CD4-positive, alpha-beta T cell (primary cell): ENCODE data around the gene STAB2. TPM values are rescaled to one million over a fixed set of nuclear protein-coding genes. Genes with fewer than 3 reads are reported as not detected.

Source experiments
- ATAC-seq: fragments of 200-7000 bp; cut with Tn5 transposase; one replicate; pipeline ENCODE4 v1.10.0; 2022; ENCODE audit warnings: mild to moderate bottlenecking; ENCODE audit not compliant: poor library complexity
- CTCF ChIA-PET: fragments of 350-600 bp; sonication (Branson Sonifier 250); formaldehyde crosslinking; loops from one replicate; lab custom pipeline; 2021; ENCODE audit warnings: antibody characterized with exemption, inconsistent platforms; lab: Charles Lee
- POLR2A ChIA-PET: fragments of 350-600 bp; sonication (Branson Sonifier 250); formaldehyde crosslinking; loops from one replicate; lab custom pipeline; 2021; ENCODE audit warnings: antibody characterized with exemption, inconsistent platforms; lab: Charles Lee
- DNase-seq, 14 experiments: peaks; one replicate each; pipeline ENCODE4 v3.0.0-alpha.2; 2013 to 2020; ENCODE audit warnings: mixed read lengths in 2 of 14
- H3K27ac ChIP-seq, 2 donors: one replicate each; pipeline versions ENCODE4 v1.5.1 to v1.7.0; 2013; ENCODE audit warnings: low read length in 2 of 2, low read depth in 1 of 2, mild to moderate bottlenecking in 1 of 2
- H3K27me3 ChIP-seq, 2 experiments: 1 replicate in 1 of 2; 2 replicates in 1 of 2; pipeline versions ENCODE4 v1.6.1 to v1.7.0; 2013; ENCODE audit warnings: low read length in 2 of 2, control low read depth in 1 of 2, mild to moderate bottlenecking in 1 of 2, moderate library complexity in 1 of 2; ENCODE audit not compliant: insufficient read depth in 2 of 2, control insufficient read depth in 1 of 2
- H3K36me3 ChIP-seq: one replicate; pipeline ENCODE4 v1.6.1; 2013; ENCODE audit warnings: low read length, control low read depth; ENCODE audit not compliant: insufficient read depth
- H3K4me1 ChIP-seq: one replicate; pipeline ENCODE4 v1.6.1; 2013; ENCODE audit warnings: low read length, control low read depth; ENCODE audit not compliant: insufficient read depth
- H3K4me3 ChIP-seq: one replicate; pipeline ENCODE4 v1.5.1; 2013; ENCODE audit warnings: mild to moderate bottlenecking, low read length, moderate library complexity
- H3K9me3 ChIP-seq, 2 experiments: 1 replicate in 1 of 2; 2 replicates in 1 of 2; pipeline versions ENCODE4 v1.6.1 to v1.7.0; 2013; ENCODE audit warnings: low read length in 2 of 2, mild to moderate bottlenecking in 2 of 2, control low read depth in 1 of 2, moderate library complexity in 1 of 2; ENCODE audit not compliant: control insufficient read depth in 1 of 2, insufficient read depth in 1 of 2
- H3K27ac Mint-ChIP-seq: one replicate; pipeline ENCODE4 v1.8.0; 2020; ENCODE audit warnings: mixed read lengths
- H3K27me3 Mint-ChIP-seq: one replicate; pipeline ENCODE4 v1.8.0; 2021; ENCODE audit warnings: mixed read lengths
- H3K36me3 Mint-ChIP-seq: one replicate; pipeline ENCODE4 v1.8.0; 2021; ENCODE audit warnings: low read depth, mixed read lengths
- H3K4me1 Mint-ChIP-seq: one replicate; pipeline ENCODE4 v1.8.0; 2021; ENCODE audit warnings: low read depth, mixed read lengths
- H3K4me3 Mint-ChIP-seq: one replicate; pipeline ENCODE4 v1.8.0; 2020; ENCODE audit warnings: mild to moderate bottlenecking, mixed read lengths
- H3K9me3 Mint-ChIP-seq: one replicate; pipeline ENCODE4 v1.8.0; 2020; ENCODE audit warnings: mixed read lengths
- intact Hi-C, 2 experiments: fragments of 100-400 bp; cut with DNase I in 1 of 2; cut with micrococcal nuclease in 1 of 2; formaldehyde crosslinking; loops; one replicate each; pipeline versions ENCODE4 v1.15.1 to v1.9.0; 2023 to 2025; cut with DNase I, micrococcal nuclease
- total RNA-seq, 174 experiments: library from RNA in 2 of 174; stranded (reverse) in 2 of 174; gene quantifications; one replicate each; pipeline ENCODE4 v1.2.3 and lab custom pipeline; 2021 to 2026
- TF ChIP-seq, protein P1 (sequence below): fragments of 200-600 bp; IDR thresholded peaks from one replicate; pipeline ENCODE4 v1.8.0; 2022; ENCODE audit warnings: antibody characterized with exemption, mild to moderate bottlenecking

The STAB2 gene
- total RNA-seq, 2 experiments from 2014 or later, result not detected

DNA sequence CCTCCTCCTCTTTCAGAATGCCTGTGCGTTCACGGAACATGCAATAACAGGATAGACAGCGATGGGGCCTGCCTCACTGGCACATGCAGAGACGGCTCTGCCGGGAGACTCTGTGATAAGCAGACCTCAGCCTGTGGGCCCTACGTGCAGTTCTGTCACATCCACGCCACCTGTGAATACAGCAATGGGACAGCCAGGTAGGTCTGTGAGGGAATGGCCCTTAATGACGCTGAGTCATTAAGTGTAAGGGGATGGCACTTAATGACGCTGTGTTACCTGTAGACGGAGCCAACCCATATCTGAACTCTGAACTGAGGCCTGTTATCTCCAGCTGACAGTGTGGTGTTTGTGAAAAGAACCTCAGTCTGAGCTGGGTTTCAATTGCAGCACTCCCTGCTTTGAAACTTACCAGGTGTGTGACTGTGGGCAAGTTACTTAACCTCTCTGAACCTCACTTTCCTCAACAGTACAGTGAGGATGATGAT, 86.9 kb downstream of the STAB2 start:
- ChIA-PET CTCF (no interaction called here), POLR2A (no interaction called here)
- no peak overlapping the region for H3K4me3 Mint-ChIP-seq
- intact Hi-C loops, result no loop called here
- H3K27me3 Mint-ChIP-seq, result peaks cover 9% of the 10 kb centered on the region
- H3K36me3 Mint-ChIP-seq, result no peaks in the 10 kb centered on the region
- no peaks in the 10 kb centered on the region for H3K36me3 ChIP-seq
- no peaks in the 10 kb centered on the region for H3K9me3 Mint-ChIP-seq
- no peak for ATAC-seq
- no peaks in the 10 kb centered on the region for H3K9me3 ChIP-seq
- H3K4me1 Mint-ChIP-seq, result no peaks in the 10 kb centered on the region
- TF ChIP-seq, protein P1, sequence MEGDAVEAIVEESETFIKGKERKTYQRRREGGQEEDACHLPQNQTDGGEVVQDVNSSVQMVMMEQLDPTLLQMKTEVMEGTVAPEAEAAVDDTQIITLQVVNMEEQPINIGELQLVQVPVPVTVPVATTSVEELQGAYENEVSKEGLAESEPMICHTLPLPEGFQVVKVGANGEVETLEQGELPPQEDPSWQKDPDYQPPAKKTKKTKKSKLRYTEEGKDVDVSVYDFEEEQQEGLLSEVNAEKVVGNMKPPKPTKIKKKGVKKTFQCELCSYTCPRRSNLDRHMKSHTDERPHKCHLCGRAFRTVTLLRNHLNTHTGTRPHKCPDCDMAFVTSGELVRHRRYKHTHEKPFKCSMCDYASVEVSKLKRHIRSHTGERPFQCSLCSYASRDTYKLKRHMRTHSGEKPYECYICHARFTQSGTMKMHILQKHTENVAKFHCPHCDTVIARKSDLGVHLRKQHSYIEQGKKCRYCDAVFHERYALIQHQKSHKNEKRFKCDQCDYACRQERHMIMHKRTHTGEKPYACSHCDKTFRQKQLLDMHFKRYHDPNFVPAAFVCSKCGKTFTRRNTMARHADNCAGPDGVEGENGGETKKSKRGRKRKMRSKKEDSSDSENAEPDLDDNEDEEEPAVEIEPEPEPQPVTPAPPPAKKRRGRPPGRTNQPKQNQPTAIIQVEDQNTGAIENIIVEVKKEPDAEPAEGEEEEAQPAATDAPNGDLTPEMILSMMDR, result no peak
- no peak overlapping the region for H3K27ac ChIP-seq
- H3K27ac Mint-ChIP-seq, result no peak overlapping the region
- no peaks in the 10 kb centered on the region for H3K4me1 ChIP-seq
- H3K4me3 ChIP-seq, result no peak overlapping the region
- H3K27me3 ChIP-seq, result peaks cover 0 to 3% of the 10 kb centered on the region in 2 experiments
- no peak for DNase-seq

DNA sequence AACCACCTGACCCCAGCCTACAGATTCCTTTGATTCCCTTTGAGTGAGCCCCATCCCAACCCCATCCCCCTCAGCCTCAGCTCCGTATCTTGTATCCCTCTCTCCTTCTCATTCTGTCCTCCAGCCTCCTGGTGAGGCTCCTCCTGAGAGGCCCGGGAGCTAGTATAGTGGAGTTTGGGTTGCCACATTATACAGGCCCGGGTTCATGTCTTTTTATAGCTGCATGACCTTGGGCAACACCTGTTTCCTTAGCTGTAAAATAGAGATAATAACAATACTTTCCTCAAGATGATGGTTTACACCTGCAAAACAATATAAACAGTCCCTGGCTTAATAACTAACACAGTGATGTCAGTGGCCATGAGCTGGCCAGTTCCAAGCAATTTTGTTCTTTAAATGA, 89.8 kb downstream of the STAB2 start:
- H3K36me3 Mint-ChIP-seq, result no peaks in the 10 kb centered on the region
- ATAC-seq, result no peak
- Histone ChIP-seq H3K4me1 (no peaks in the 10 kb centered on the region), H3K27me3 (peaks cover 0 to 3% of the 10 kb centered on the region in 2 experiments), H3K4me3 (no peak overlapping the region), H3K27ac (no peak overlapping the region), H3K36me3 (no peaks in the 10 kb centered on the region), H3K9me3 (no peaks in the 10 kb centered on the region)
- no peak overlapping the region for H3K4me3 Mint-ChIP-seq
- no peak for DNase-seq
- CTCF ChIA-PET, result no interaction called here
- POLR2A ChIA-PET, result no interaction called here
- intact Hi-C loops, result no loop called here
- H3K27me3 Mint-ChIP-seq, result peaks cover 9% of the 10 kb centered on the region
- TF ChIP-seq, protein P1, result no peak
- H3K4me1 Mint-ChIP-seq, result no peaks in the 10 kb centered on the region
- no peak overlapping the region for H3K27ac Mint-ChIP-seq
- H3K9me3 Mint-ChIP-seq, result no peaks in the 10 kb centered on the region

DNA sequence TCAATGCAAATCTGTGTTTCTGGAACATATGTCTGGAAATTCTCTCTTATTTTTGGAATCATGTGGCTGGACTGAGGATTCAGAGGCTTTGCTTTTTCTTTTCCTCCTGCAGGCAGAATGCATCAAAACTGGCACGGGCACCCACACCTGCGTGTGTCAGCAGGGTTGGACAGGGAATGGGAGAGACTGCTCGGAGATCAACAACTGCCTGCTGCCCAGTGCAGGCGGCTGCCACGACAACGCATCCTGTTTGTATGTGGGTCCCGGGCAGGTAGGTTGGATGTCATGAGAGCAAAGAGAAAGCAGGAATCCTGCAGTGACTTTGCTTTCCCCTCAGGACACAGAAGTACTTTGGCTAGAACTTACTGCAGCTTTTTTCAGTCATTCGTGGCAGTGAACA, 90.3 kb downstream of the STAB2 start:
- Histone ChIP-seq H3K4me3 (no peak overlapping the region), H3K36me3 (no peaks in the 10 kb centered on the region), H3K27ac (no peak overlapping the region), H3K27me3 (peaks cover 0 to 3% of the 10 kb centered on the region in 2 experiments), H3K4me1 (no peaks in the 10 kb centered on the region), H3K9me3 (no peaks in the 10 kb centered on the region)
- peaks cover 9% of the 10 kb centered on the region for H3K27me3 Mint-ChIP-seq
- ATAC-seq, result no peak
- no peak overlapping the region for H3K27ac Mint-ChIP-seq
- no peaks in the 10 kb centered on the region for H3K4me1 Mint-ChIP-seq
- no peaks in the 10 kb centered on the region for H3K36me3 Mint-ChIP-seq
- DNase-seq, result no peak
- no peaks in the 10 kb centered on the region for H3K9me3 Mint-ChIP-seq
- CTCF ChIA-PET, result no interaction called here
- TF ChIP-seq, protein P1, result no peak
- POLR2A ChIA-PET, result no interaction called here
- intact Hi-C loops, result no loop called here
- H3K4me3 Mint-ChIP-seq, result no peak overlapping the region
